ENCODE data around the gene RPUSD2. TPM values are rescaled to one million over a fixed set of nuclear protein-coding genes. Genes with fewer than 3 reads are reported as not detected.
A peak's percentile ranks its signal among the peaks of the same experiment; 100 is the strongest.
"Not testable (repeated sequence)": the region's sequence is repeated elsewhere in the genome, so short reads cannot be mapped to it uniquely, and the experiment has no call there.

RPUSD2 gene
- total RNA-seq, 1 experiment from 2014 or later: 13.6 TPM

DNA sequence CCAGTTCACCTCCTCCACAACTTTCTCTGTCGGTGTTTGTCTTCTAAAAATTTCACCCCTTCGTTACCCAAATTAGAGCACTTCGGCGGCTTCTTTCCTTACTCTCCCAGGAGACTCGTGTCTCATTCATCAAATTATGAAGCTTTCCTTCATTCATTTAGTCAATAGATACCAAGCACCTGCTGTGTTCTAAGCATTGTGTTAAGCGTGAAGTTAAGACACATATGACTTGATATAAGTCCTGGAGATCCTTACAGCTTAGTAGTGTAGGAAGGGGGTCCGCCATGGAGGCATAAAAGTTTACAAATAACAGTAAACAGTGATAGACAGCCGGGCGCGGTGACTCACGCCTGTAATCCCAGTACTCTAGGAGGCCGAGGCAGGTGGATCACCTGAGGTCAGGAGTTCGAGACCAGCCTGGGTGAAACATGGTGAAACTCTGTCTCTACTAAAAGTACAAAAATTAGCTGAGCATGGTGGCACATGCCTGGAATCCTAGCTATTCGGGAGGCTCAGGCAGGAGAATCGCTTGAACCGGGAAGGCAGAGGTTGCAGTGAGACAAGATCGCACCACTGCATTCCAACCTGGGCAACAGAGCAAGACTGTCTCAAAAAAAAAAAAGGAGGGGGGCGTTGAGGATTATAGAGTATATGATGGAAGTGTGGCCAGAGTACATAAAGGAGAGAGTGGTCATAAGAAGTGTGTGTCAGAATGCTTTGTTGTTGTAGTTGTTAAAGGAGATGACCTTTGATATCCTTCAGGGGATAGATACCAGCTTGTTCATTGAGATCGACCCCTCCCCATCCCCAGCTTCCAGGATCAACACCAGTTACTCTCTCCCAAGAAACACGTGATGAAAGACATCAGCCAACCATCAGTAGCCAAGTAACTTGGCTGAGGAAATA lies 3.5 kb upstream of the RPUSD2 start:
- no peak for DNase-seq (ENCODE audit: low spot score)

DNA sequence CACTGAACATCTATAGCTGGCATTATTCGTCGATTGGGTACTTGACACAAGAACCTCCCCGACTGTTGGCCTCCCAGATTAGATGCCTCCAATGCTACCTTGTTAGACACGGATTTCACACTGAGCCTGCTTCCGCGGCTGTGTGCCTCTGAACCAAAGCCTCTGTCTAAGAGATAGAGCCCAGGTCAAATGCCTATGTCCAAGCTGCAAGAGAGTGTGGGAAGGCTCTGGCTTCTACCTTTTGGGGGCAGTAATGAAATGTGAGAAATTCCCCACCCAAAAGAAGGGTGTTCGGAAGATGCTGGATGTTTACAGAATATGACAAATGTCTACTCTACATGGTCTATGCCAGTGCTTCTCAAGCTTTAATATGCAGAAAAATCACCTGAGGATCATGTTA lies 2.0 kb upstream of the RPUSD2 start:
- DNase-seq (ENCODE audit: low spot score): no peak

DNA sequence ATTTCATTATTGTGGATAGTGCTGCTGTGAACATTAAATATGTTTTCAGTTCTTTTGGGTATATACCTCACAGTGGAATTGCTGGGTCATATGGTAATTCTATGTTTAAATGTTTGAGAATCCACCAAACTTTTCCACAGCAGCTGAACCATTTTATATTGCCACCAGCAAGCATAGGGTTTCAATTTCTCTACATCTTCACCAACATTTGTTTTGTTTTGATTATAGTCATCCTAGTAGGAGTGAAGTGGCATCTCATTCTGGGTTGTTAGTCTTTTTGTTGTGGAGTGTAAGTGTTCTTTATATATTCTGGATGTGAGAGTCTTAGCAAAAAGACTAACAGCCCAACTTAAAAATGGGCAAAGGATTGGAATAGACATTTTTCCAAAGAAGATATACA lies 6.0 kb downstream of the RPUSD2 start:
- no peak for DNase-seq (ENCODE audit: low spot score)

DNA sequence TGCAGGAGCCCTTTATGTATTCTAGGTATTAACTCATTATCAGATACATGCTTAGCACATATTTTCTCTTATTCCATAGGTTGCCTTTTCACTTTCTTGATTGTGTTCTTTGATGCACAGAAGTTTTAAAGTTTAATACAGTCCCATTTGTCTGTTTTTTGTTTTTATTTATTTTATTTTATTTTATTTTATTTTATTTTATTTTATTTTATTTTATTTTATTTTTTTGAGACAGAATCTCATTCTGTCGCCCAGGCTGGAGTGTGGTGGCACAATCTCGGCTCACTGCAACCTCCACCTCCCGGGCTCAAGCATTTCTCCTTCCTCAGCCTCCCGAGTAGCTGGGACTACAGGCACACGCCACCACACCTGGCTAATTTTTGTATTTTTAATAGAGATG lies 7.8 kb downstream of the RPUSD2 start:
- not testable (repeated sequence) for DNase-seq (ENCODE audit: low spot score)

DNA sequence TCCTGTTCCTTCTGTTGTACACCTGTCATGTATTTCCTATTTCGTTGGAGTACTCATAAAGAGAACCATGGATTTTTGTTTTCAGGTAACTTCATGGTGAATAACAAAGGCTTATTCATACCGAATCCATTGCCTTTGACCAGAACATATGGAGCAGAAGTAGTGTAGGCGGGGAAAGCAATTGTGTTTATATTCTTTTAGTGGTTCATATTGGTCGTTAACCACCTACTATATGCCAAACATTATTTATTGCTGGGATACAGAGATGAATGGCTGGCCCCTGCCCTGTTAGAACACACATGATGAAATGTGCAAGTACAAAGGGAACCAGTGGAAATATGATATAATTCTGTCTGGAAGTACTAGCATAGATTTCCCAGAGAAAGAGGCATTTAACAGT lies 9.8 kb downstream of the RPUSD2 start:
- DNase-seq (ENCODE audit: low spot score): no peak

DNA sequence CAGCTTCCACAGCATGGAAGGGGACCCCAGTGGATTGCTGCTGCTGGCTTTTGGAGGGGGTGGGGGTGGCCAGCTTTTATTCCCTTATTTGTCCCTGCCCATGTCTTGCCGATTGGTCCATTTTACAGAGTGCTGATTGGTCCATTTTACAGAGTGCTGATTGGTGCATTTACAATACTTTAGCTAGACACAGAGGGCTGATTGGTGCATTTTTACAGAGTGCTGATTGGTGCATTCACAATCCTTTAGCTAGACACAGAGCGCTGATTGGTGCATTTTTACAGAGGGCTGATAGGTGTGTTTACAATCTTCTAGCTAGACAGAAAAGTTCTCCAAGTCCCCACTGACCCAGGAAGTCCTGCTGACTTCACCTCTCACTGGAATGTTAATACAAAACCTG lies 12.7 kb downstream of the RPUSD2 start:
- DNase-seq (ENCODE audit: low spot score): not testable (repeated sequence)

DNA sequence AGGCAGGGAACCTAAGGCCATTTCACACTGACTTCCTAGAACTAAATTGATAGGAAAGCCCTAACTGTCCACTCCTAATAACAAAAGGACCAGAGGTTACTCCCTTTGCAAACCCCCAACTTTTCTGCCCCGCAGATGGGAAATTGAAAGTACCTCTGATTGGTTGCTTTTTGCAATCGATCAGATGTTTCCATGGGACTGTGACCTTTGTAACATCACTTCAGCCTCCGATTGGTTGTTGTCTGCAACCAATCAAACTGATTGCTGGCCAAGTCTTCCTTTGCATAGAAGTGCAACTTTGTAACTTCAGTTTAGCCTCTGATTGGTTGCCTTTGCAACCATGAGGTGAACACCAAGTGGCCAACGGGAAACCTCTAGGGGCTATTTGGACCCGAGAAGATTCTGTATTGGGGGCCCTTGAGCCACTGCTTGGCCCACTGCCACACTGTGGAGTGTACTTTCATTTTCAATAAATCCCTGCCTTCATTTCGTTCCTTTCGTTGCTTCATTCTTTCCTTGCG lies 13.7 kb downstream of the RPUSD2 start:
- no peak for DNase-seq (ENCODE audit: low spot score)

DNA sequence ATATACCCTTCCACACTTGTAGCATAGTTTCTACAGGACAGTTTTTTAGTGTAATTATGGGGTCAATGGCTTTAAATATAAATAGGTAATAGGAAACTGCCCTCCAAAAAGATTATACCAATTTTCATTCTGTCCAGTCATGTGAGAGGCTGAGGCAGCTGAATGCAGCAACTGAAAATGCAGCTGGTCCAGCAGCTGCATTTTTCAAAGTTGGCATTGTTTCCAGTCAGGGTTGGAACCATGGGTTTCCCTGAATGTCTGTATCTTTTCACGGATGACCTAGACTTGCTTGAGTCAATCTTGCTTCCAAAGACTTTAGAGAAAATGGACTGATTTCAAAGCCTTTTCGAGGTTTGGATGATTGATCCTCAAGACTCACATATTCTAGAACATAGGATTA lies 15.1 kb downstream of the RPUSD2 start:
- no peak for DNase-seq (ENCODE audit: low spot score)

DNA sequence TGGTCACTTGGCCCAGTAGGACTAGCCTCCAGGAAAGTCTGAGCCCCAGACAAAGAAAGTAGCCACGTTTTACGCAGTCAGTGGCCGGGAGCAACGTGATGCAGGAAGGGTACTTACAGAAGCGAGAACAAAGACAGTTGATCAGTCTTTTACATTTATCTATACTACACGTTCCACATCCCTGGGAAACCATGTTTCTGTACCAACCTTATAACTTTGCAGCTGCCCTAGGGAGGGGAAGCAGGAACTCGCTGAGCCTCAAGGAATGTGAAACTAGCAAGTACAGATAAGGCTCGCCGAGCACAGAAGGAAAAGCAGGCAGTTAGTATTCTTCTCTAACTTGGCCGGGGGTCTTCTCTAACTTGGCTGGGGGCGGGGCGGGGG lies 21.6 kb downstream of the RPUSD2 start:
- no peak for DNase-seq (ENCODE audit: low spot score)

DNA sequence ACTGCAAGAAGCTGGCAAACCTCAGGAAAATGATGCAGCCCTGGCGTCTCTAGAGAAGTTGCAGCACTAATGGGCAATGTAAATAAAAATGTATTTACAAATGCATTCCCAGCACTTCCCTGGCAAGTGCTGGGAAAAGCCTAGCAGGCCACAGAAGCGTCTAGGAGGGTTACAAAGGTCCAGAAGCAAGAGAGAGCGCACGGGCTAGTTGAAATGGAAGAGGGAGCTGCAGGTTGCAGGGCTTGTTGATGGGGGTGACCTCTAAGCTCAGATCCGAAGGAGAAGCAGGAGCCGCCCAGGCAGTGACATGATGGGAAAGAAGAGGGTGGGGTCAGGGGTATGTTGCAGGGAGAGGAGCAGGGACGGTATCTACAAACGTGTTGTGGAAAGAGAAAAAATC lies 22.3 kb downstream of the RPUSD2 start:
- DNase-seq (ENCODE audit: low spot score): no peak

DNA sequence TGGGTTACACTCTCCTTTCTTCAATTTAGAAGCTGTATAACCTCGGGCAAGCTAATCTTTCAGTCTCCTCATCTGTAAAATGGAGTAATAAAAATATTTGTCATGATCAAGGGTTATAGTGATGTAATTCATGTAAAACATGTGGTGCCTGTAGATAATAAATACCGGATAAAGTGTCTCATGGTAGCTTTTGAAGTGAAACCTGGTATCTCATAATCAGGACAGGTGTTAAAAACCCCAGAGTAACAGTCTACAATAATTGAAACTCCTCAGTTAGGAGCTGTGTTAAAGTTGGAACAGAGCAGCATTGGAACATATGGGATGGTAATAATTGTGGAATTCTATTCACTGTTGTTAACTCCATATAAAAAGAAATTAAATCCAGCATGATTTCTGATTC lies 24.1 kb downstream of the RPUSD2 start:
- DNase-seq (ENCODE audit: low spot score): no peak

DNA sequence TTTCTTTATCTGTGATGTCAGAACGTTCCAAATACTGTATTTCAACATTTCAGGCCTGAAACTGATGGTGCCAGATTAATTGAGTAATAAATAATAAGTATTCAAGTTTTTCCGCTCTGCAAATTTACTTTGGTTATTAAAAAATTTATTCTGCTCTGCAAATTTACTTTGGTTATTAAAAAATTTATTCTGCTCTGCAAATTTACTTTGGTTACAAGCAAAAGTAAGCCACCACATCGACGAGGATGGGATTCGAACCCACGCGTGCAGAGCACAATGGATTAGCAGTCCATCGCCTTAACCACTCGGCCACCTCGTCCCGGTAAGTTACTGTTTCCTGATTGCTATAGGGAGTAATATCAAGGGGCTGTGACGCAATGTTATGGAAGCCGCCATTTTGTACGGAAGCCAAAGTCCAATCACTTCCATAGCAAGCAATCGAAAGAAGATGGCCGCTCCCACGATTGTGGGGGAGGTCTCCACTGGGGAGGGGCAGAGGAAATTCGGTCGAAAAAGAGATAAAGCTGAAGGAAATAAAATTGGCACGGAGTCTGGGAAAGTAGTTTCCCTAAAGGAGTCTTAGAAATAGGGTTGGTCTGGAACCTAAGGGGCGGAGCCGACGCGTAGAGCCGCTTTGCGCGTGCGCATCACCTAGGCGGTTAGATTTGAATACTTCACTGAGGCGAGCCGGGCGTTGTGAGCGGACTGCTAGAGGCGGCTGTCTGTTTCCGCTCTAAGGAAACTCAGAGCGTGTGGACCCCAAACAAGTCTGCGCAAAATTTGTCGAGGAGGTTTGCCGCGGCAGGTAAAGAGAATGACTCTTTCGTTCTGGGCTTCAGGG lies 24.7 kb downstream of the RPUSD2 start, which contains the start of gene KNL1:
TSS of gene KNL1 (plus strand) at position 662 of the 841 bp plus-strand sequence. CDS start 8,683 bp downstream, outside the sequence.
- peak; percentile 90 for DNase-seq (ENCODE audit: low spot score)

DNA sequence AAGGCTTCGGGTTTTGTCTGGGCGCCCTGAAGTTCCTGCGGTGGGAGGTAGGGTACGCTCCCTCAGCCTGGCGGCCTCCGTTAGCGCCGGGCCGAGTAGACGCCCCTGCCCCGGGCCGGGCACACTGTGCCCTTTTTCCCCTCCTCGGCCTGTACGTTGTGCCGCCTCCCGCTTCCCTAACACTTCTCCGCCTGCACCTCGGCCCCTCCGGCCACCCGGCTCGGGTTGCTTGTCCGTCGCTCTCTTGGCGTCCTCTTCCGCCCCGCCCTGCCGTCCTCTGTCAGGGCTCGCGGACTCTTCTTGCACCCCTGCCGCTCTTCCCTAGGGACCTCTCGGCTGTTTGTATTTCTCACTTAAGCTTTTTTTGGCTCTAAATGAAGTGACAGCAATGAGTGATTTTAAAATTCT lies 25.3 kb downstream of the RPUSD2 start:
- DNase-seq (ENCODE audit: low spot score): peak; percentile 45

DNA sequence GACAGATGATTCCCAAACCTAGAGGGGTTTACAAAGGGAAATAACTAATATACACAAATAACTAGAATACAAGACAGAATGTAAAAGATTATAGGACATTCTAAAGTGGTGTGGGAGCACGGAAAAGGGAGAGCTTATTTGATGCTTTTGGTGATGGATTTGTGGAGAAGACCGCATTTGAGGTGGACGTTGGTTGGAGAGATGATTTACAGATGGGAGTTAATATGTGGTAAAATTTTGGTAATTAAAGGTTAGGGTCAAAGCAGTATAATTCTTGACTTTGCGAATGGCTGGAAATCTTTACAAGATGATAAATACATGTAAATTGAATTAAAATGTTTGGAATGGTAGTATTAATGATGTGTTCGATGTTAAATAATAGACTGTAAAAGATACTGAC lies 26.1 kb downstream of the RPUSD2 start:
- DNase-seq (ENCODE audit: low spot score): no peak

DNA sequence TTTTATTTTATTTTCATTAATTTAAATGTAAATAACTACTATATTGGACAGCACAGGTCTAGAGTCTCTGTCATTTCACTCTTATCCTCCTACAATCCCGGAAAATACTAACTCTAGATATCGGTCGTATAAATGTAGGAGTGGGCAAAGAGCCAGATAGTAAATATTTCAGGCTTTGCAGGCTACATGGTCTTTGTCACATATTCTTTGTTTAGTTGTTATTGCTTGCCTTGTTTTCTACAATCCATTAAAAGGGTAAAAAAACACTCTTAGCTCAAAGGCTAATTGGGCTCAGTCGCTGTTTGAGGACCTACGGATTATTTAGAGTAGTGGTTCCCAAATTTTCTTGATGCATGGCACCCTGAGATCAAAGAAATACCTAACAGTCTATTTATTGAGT lies 26.7 kb downstream of the RPUSD2 start:
- no peak for DNase-seq (ENCODE audit: low spot score)

DNA sequence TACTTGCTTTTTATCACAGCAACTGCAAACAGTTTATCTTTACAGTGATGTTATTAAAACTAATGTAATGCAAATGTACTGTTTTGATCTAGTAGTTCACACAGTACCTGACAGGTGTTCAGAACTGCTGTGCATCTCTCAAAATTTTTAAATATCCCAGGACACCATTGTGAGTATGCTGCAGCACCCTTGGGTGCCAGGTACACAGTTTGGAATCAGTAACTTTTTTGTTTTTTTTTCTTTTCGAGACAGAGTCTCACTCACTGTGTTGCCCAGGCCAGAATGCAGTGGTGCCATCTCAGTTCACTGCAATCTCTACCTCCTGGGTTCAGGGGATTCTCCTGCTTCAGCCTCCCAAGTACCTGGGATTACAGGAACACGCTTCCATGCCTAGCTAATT lies 27.9 kb downstream of the RPUSD2 start:
- no peak for DNase-seq (ENCODE audit: low spot score)

DNA sequence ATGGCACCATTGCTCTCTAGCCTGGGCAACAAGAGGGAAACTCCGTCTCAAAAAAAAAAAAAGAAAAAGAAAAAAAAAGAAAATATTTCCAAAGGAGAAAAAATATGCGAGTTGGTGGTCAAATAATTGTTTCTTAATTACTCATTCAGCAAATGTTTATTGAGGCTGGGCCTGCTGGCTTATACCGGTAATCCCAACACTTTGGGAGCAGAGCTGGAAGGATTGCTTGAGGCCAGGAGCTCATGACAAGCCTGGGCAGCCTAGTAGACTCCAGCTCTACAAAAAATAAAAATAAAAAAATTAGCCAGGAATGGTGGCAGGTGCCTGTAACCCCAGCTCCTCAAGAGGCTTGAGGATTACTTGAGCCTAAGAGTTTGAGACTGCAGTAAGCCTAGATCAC lies 29.0 kb downstream of the RPUSD2 start:
- no peak for DNase-seq (ENCODE audit: low spot score)

DNA sequence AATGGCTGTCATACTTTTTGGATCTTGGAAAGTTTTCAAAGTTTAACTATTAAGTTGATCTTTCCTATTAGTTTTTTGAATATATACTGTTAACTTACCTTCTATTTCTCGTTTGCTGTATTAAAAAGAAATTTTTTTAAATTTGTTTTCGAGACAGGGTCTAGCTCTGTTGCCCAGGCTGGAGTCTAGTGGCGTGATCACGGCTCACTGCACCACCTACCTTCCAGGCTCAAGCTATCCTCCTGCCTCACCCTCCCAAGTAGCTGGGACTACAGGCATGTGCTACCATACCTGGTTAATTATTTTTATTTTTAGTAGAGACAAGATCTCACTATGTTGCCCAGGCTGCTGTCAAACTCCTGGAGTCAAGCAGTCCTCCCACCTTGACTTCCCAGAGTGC lies 29.6 kb downstream of the RPUSD2 start:
- DNase-seq (ENCODE audit: low spot score): no peak

DNA sequence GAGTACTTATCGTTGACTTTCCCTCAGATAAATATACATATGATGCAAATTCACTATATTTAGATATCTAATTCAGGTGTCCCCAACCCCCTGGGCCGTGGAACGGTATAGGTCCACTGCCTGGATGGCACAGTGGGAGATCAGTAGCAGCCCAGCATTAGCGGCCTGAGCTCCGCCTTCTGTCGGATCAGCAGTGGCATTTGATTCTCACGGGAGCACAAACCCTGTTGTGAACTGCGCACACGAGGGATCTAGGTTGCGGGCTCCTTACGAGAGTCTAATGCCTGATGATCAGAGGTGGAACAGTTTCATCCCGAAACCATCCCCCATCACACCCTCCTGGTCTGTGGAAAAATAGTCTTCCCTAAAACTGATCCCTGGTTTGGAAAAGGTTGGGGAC lies 31.9 kb downstream of the RPUSD2 start:
- no peak for DNase-seq (ENCODE audit: low spot score)

DNA sequence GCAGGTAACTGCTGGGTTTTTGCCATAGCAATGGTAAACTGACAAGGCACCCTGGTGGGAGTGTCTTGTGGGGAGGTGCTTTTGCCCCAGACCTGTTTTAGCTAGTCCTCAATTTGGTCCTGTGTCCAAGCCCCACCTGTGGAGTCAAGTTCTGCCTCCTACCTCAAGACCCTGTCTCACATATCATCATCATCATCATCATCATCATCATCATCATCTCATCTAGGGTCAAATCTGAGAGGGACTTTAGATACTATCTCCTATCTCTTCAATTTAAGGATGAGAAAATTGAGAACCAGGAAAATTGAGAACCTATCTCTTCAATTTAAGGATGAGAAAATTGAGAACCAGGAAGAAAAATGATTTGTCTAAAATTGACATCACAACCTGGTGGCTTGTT lies 34.8 kb downstream of the RPUSD2 start:
- no peak for DNase-seq (ENCODE audit: low spot score)

DNA sequence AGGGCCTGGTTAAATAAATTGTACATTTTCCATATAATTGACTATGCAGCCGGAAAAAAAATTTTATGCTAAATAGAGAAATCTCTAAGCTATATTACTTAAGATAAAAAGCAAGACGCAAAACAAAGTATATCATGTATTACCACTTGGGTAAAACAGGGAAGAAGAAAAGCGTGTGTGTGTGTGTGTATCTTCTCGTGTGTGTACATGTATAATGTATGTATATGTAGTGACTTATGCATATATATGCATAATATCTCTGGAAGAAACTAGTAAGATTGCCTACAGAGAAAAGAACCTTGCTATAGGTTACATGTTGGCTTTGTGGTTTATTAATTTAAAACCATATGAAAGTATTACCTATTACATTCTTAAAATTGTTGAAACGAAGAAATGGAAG lies 44.0 kb downstream of the RPUSD2 start:
- no peak for DNase-seq (ENCODE audit: low spot score)

DNA sequence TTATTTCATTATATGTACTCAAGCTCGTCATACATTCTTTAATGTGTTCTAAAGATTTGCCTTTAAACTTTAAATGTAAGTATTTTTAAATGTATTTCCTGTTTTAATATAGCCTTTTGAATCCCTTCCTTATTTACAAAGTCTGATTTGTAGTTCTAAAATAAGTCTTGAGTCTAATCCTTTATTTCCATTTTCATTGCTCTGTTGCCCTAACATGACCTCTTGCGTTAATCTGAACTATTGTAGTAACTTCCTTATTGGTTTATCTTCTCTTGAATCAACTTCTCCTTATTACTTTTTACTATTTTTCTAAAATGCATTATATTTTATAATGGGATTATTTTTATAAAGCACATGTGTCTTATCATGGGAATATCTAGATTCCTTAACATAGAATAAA lies 48.9 kb downstream of the RPUSD2 start:
- no peak for DNase-seq (ENCODE audit: low spot score)

DNA sequence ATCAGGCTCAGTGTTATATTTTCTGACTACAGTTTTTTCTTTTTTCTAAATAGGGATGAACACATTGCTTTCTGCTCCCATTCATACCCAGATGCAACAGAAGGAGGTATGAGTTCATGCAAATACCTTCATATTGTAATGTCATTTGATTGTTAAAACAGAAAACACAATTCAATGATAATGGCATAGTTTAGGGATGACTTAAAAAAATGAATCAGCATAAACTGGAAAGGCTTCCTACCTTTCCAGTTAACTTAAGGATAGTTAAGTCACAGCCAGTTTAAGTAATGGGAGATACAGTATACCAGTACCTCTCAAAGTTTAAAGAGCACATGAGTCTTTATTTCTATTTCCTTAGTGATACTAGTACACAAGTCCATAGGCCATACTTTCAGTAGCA lies 49.8 kb downstream of the RPUSD2 start:
- DNase-seq (ENCODE audit: low spot score): no peak
